NCI-H748 (cell line): Measurements from ENCODE around the gene EPHX1.
A peak's percentile ranks its signal among the peaks of the same experiment; 100 is the strongest.
"Not testable (repeated sequence)": the region's sequence is repeated elsewhere in the genome, so short reads cannot be mapped to it uniquely, and the experiment has no call there.

Experiments
- DNase-seq: peaks from one replicate; lab custom pipeline; 2025; ENCODE audit not compliant: unreplicated experiment; lab: John Stamatoyannopoulos, UW

The EPHX1 gene

DNA sequence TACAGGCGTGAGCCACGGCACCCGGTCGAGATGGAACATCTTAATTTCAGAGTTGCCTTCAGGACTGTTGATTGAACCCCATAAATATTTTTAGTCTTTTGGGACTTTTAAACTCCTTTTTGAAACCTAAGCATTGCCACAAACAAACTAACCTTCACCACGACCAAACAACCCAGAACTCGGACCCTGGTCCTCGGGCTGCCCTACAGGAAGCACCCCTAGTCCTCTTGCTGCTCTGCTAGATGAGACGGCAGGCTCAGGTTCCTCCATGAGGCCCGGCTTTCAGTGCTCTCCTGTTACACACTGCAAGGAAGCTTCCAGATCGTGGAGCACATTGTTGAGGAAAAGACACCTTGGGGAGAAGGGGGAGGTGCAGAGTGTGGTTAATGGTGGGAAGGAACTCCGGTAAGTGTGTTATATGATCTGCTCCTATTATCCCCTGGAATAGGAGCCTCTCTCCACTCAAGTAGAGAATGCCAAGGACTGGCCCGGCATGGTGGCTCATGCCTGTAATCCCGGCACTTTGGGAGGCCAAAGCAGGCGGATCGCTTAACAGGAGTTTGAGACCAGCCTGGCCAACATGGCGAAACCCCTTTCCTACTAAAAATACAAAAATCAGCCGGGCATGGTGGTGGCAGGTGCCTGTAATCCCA is 5.7 kb downstream of the EPHX1 start:
- peak; percentile 1 for DNase-seq

DNA sequence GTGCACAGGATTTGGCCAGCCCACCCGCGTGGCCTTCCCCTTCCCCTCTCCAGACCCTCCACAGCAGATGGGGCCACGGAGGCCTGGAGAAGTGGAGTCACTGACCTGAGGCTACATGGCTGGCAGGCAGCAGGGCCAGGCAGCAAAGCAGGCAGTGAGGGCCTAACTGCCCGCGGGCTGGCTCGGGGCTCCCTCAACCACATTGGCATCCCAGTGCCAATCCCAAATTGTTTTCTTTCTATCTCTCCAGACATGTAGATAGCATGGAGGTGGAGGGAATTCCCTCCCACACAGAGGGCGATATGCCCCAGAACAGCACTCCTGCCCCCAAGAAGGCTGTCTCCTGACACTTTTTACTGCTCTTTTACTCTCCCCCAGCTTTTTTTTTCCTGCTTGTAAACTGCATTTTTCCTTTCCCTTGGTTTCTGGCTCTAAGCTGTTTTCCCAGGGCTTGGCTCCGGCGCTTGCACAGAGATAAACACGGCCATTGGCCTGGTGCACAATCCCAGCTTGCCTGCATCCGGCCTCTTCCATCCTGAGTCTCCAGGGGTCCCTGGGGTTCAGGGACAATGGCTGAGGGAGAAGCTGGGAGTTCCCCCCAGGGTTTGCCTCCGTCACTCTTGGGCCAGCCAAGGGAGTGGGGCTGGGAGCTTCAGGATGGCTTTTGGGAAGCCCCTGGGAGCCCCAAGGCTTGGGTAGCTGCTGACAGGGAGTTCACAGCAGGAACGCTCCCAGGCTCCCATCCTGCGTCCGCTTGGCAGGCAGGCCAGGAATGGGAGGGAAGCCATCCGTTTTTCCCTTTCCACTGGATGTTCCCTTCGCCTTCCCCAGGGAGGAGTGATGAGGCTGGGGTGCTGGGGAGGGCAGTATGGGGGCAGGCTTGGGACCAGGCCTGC is 7.0 kb downstream of the EPHX1 start:
- no peak for DNase-seq

DNA sequence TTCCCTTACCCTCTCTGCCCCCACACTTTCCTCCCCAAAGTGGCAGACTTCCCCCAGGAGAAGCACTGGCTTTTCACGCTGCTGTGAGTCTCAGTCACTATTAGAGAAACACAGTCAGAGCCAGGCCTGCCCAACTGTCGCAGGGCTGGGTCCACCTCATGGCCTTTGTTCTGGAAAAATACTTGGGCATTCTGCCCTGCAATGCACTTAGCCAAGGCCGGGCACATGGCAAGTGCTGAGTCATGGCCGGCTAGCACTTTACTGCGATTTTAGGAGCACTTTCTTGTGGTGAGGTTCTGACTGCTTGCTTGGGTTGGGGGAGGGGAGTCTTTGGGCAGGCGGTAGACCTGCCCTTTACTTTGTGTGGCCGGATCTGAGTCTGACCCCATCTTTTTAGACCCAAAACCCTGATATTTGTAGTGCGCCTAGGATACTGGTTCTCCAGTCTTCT is 7.7 kb downstream of the EPHX1 start:
- no peak for DNase-seq

DNA sequence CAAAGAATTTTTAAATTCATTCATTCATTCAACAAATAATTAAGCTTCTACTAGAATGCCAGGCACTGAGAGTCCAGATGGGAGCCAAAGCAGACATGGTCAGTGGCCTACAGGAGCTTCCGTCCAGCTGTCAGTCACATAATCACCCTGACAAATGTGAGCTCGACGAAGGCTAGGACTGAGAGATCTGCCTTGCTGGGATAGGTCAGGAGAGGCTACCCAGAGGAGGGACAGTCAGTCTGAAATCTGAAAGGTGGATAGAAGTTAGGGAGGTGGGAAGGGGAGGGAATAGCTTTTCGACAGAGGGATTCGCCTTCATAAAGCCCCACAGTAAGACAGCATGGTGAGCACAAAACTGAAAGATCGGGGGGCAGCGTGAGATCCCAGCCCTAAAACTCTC is 8.3 kb downstream of the EPHX1 start:
- no peak for DNase-seq

DNA sequence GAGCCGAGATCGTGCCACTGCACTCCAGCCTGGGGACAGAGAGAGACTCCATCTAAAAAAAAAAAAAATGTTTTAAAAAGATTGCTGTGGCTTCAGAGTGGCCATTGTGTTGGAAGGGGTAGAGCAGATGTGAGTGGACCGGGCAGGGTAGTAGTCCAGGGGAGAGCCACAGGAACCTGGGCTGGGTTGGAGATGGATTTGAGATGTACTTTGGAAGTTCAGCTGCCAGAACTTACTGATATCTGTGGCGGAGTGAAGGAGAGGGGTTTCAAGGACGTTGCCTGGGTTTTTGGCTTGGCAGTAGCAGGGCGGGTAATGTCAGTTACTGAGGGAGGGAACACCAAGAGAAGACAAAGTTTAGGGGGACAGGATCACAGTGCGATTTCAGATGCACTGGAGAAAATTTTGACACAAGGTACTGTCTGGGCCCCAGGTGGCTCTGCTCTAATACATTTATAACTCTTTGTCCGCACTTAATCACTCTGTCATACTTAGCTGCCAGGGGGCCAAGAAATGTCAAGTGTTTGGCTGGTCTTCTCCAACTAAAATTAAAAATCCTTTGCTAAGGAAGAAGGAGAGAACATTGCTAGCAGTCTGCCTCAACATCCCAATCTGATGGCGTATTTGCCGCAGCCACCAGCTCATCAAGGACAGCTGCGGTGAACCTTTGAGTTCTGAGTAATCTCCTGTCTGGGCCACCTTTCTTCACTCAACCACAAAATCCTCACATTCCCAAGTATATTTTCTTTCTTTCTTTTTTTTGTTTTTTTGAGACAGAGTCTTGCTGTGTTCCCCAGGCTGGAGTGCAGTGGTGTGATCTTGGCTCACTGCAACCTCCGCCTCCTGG is 9.6 kb downstream of the EPHX1 start:
- no peak for DNase-seq

DNA sequence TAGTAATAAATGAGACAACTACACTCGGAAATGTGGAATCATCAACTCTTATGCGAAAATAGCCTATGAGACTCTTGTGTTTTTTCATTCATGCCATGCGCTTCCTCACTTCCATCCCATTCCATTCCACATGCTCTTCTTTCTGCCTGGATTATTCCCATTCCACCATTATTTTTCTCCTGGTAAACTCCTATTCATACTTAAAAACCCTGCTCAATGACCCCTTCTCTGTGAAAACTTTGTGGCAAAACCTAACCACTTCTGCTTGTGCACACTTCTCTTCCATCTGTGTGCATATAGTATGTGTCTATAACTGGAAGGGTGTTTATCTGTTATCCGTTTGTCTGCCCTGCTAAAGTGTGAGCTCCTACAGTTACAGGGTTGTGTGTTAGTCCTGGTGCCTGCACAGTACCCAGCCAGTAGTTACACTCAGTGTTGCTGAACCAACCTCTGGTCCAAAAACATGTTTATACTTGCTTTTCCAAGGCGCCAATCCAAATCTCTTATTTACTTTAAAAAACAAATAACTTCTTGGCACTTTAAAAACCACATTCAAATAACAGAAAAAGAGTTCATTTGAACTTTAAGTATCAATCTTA is 10.7 kb downstream of the EPHX1 start:
- no peak for DNase-seq

DNA sequence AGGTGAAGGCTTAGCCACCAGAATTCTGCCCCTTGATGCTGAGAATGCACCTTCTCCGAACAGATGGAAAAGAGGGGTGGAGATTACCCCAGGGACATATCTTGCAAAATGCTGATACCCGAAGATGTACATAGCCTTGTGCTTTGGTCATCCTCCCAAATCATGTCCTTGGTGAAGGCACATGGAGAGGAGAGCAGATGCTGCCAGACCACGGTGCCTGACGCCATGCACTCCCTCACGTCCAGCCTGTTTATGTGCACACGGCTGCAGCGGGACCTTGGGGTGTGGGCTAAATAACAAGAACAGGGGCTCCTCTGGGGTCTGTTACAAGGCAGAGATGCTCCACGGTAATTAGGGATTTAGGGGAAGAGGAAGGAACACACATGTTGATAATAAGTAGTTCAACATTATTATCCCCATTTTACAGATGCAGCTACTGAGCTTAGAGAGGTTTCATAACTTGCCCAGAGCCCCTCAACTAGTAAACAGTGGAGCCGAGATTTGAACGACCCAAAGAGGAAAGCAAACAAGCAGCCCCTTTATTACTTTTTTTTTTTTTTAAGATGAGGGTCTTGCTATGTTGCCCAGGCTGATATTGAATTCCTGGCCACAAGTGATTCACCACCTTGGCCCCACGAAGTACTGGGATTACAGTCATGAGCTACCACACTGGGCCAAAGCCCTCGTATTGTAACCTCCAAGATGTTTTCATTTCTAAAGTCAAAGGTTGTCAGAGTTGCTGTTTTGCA is 12.9 kb downstream of the EPHX1 start:
- no peak for DNase-seq

DNA sequence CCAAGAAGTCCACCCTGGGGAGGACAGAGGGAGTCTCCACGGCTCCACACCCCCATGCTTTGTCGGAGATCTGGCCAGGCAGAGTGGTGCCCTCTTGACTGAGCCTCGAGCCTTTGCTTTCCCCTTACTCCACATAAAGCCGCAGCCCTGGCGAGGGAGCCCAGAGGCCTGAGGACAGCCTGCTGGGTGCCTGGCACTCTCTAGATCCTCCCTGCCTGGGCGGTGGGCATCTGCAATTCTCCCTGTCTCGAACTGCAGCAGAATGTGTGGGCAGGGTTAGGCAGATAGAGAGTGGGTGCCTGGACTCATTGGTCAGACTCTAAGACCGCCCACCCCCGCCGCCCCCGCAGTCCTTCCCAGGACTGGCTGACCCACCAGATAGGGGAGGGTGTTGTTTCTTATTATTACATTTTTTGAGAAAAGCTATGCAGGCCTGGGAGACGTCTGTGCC is 13.9 kb downstream of the EPHX1 start:
- peak; percentile 24 for DNase-seq

DNA sequence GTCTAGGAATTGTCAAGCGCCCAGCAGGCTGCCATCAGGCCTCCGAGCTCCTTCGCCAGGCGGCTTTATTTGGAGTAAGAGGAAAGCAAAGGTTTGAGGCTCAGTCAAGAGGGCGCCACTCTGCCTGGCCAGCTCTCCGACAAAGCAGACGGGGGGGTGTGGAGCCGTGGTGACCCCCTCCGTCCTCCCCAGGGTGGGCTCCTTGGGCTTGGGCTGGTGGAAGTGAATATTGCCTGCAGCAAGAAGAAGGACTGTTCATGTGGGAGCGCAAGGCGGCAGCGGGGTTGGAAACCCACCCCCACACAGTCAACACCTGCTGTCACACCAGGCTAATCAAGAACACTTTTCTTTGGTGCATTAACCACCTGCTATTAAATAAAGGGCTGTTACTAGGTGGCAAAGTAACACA is 14.6 kb downstream of the EPHX1 start:
- peak; percentile 91 for DNase-seq

DNA sequence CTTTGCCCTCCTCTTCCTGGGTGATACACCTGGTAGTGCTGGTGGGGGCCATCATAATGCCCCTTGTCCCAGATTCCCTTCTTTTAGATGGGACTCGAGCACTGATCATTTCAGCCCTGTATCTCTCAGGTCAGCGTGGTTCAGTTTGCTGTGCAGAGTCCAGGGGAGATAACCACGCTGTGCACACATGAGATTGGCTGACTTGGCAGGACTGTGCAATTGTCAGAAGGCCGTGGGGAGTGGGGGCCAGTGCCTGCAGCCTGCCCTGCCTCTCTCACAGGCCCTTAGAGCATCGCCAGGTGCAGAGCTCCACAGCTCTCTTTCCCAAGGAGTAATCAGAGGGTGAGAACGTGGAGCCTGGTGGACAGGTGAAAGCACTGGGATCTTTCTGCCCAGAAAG is 15.2 kb downstream of the EPHX1 start:
- DNase-seq, result peak; percentile 88

DNA sequence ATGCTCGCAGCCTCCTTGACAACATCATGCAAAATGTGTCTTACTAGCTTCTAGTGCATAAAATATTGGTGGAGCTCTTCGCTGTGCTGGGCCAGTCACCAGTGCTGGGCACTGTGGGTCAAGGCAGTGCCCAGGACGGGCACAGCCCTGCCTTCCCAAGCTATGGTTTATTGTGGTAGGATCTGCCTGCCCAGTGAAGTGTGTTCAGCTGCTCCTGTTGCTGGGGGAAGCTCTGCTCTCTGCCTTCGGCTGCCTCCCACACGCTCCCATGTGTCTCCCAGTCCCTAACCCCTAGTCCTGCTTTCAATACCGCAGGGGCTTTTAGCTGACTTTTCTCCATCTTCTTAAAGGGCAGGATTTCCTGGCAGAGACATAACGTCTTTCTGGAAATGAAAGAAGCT is 15.7 kb downstream of the EPHX1 start:
- DNase-seq, result peak; percentile 57

DNA sequence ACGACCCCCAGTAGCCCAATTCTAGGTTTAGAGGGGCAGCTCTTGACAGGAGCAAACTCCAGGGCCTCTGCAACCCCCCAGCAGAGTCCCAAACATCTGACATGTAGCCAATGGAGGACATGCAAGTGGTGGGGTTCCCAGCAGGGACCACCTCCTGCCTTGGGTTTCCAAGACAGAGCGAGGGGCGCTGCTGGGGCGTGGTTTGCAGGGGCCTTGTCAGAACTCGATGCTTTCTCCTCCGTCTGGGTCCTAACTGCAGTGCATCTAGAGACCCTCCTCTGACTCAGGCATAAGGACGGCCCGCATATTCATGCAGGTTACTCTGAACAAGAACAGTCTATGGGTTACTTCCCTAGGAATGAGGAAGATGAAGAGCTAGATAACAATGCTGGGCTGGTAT is 17.2 kb downstream of the EPHX1 start:
- DNase-seq, result no peak

DNA sequence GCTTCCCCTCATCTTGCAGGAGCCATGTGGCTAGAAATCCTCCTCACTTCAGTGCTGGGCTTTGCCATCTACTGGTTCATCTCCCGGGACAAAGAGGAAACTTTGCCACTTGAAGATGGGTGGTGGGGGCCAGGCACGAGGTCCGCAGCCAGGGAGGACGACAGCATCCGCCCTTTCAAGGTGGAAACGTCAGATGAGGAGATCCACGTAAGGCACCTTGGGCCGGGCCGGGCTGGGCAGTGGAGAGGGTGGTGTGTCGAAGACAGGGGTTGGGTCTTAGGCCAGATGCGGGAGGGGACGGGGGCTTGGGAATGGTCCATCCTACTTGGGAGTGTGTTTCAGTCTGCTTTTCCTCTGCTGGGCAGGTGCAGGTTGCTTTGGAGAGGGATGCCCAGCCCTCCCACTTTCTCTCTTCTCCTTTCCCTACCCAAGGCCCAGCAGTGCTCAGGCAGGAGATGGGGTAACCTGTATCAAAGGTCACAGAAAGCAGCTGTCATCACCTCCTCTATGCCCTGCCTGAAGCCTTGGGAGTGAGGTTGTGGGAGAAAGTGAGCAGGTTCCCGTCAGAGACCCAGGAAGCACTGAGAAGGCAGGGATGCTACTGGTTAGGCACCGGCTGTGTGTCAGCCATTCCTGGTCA is 18.9 kb downstream of the EPHX1 start:
- DNase-seq, result no peak

DNA sequence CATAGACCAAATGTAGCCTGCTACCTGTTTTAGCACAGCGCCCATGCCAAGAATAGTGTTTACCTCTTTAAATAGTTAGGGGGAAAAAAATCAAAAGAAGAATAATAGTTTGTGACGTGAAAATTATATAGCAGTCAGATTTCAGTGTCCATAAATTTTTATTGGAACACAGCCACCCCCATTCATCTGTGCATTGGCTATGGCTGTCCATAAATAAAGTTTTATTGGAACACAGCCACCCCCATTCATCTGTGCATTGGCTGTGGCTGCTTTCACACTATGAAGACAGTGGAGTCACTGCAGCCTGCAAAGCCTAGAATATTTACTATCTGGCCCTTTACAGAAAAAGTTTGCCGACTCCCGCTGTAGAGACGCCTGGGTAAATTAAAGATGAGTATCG is 20.9 kb downstream of the EPHX1 start:
- DNase-seq, result no peak

DNA sequence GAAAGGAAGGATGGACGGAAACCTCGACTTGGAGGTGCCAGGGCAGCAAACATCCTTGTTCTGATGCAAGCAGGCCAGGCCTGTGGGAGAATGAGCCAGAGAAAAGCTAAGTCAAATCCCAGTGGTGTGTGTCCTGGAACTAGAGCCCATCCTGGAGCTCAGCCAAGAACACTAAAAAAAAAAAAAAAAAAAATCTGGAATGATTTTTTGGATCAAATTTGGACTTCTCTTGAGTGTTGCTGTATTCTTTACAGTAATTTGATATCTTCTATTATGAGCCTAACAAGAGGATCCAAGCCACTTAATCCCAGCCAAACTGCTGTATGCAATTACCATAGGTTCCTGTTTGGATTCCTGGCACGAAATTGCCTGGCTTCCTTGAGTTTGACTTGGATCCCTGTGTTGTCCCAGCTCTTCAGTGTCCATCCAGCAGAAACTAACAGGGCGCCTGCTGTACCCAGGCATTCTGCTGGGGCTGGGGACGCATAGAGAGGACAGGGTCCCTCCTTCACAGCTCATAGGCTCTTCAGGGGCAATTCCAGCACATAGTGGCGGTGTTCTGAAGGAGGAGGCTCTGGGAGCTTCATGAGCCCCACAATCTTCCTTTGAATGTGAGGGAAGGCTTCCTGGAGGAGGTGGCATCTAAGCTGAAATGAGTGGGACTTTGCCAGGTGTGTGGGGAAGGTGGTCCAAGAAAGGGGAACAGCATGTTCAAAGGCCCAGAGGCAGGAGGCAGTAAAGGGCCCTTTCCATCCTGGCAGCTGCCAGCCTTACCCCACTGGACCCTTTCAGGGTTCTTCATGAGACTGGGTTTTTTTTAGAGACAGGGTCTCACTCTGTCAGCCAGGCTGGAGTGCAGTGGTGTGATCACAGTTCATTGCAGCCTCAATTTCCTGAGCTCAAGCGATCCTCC is 24.7 kb downstream of the EPHX1 start:
- DNase-seq, result peak; percentile 24

DNA sequence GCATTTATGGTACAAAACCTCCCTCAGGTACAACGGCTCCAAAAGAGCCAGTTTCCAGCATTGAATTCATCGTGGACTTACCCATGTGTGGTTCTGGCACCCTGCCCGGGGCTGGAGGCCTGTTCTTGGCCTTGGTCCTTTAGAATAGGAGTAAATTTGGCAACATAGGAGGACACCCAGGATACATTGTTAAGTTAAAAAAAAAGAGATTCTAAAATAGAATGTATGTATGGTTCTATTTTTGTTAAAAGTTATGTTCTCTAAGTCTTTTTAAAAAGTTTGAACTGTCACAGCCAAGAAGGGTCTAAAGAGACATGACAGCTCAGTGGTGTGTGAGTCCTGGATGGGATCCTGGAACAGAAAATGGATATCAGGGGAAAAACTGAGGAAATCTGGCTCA is 25.9 kb downstream of the EPHX1 start:
- no peak for DNase-seq

DNA sequence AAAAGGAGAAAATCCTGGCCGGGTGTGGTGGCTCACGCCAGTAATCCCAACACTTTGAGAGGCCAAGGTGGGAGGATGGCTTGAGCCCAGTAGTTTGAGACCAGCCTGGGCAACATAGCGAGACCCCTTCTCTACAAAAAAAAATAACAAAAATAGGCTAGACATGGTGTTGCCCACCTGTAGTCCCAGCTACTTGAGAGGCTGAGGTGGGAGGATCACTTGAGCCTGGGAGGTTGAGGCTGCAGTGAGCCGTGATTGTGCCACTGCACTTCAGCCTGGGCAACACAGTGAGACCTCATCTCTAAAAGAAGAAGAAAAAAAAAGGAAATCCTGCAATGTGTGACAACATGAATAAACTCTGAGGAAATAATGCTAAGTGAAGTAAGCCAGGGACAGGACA is 26.4 kb downstream of the EPHX1 start:
- DNase-seq, result not testable (repeated sequence)

DNA sequence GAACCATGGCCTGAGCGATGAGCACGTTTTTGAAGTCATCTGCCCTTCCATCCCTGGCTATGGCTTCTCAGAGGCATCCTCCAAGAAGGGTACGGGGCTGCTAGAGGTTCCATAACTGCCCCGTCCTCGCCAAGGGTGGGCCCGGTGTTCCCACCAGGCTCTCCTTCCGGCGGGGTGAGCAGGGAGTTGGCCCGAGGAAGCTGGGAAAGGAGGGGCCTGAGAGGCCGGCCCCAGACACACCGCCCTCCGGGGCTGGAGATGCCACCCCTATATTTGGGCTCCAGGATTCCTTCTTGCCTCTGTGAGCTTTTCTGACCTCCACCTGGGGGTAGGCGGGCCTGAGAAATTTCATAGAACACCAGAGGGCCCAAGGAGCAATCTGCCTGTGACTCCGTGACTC is 28.9 kb downstream of the EPHX1 start:
- DNase-seq, result no peak

DNA sequence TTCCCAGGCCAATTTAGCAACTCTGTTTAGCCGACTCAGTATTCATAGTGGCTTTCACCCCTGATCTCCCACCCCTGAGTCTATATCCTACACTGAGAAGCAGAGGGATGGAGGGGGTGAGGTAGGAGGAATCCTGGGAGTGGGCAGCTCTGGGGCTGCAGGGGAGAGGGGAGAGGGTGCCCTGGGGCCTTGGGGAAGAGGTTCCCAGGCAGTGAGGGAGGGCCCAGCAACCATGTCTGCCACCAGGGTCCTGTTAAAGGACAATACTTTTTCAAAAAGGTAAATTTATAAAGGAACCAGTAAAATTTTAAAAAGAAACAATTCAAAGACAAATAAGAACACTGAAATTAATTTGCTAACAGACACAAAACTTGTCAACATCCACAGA is 30.3 kb downstream of the EPHX1 start:
- no peak for DNase-seq
